GM18526 (cell line): ENCODE results near the gene EHBP1.

ENCODE experiments used
- POLR2A ChIP-seq: IDR thresholded peaks from 3 replicates; pipeline ENCODE4 v1.6.1; 2011; ENCODE audit not compliant: insufficient read length; ENCODE audit errors: extremely low read depth

The EHBP1 gene

DNA sequence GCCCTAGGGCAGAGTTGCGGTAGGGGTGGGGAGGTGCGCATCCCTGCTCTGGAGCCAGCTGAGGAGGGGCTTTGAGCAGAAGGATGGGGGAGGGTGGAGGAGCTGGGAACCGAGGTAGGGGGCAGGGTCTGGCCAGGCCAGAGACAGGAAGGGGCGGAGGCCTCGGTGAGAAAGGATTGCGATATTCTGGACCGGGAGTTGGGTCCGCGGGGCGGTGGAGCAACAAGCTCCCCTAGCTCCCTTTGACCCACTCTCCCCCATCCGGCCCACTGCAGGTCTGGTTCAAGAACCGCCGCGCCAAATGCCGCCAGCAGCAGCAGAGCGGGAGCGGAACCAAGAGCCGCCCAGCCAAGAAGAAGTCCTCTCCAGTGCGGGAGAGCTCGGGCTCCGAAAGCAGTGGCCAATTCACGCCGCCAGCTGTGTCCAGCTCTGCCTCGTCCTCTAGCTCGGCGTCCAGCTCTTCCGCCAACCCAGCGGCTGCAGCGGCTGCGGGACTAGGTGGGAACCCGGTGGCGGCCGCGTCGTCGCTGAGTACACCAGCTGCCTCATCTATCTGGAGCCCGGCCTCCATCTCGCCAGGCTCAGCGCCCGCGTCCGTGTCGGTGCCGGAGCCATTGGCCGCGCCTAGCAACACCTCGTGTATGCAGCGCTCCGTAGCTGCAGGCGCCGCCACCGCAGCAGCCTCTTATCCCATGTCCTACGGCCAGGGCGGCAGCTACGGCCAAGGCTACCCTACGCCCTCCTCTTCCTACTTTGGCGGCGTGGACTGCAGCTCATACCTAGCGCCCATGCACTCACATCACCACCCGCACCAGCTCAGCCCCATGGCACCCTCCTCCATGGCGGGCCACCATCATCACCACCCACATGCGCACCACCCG is 350.0 kb downstream of the EHBP1 start:
- no peak for TF ChIP-seq POLR2A

DNA sequence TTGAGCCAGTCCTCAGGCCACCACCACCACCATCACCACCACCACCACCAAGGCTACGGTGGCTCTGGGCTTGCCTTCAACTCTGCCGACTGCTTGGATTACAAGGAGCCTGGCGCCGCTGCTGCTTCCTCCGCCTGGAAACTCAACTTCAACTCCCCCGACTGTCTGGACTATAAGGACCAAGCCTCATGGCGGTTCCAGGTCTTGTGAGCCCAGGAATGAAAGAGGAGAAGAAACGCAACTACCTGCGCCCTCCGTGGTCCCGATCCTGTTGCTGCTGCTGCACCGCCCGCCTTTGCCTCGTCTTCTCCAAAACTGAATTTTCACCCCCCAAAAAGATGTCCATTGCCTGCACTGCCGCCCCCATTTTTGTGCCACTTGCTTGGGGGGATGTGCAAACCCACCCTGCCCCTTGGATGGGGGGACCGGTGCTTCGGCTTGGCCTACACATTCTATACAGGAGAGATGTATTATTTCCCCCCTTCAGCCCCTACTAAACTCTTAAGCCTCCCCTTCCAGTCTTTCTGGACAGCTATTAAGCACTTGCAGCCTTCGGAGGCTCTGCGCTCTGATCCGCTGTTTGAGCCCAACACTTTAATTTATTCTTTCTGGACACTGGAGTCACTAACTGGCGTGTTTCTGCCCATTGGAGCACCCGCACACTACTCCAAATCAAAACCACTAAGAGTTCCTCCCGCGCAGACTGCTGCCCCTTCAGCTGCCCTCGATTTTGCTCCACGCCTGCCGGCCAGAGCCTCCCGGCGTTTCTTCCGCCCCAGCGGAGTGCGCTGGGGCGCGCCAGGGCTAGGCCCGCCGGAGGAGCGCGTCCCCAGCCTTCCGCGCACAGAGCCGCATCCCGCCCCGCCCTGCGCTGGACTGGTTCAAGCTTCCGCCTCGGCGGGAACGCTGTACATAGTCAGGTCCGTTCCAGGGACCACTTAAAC is 350.9 kb downstream of the EHBP1 start:
- no peak for TF ChIP-seq POLR2A

DNA sequence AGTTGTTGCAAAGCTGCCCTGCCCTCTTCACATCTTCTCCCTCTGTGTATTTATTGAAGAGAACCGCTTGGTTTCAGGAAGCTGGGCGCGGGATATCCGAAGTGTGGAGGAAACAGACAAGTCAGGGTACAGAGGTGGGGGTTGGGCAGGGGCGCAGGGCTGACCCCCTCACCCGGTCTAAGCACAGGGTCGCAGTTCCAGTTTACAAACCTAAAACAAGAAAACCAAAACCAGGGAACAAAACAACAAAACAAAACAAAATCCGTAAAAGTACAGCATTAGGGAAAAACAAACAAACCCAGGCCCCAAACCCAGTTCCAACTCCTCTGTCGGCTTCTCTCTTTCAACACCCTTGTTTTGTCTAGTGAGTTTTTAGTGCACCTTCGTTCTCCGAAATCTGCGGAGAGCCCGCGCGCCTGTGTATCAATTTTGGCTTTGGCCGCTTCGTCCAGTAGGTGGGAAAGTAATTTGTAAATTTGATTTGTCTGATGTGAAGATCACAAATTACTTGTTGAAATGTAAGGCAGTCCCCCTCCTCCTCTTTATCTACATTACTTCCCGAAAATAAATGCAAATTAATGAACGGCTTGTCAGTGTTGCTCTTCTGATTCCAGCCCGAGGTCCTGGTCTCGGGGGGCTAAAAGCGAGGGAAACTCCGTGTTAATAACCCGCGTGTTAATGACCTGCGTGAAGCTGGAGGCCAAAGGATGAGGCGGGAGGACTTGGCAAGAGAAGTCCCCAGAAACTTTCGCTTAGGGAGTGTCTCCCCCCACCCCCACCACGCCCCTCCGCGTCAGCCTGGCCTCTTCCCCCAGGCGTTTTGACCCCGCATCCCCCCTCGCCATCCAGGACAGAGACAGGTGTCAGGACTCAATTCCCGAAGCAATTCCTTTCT is 352.0 kb downstream of the EHBP1 start:
- no peak for TF ChIP-seq POLR2A

DNA sequence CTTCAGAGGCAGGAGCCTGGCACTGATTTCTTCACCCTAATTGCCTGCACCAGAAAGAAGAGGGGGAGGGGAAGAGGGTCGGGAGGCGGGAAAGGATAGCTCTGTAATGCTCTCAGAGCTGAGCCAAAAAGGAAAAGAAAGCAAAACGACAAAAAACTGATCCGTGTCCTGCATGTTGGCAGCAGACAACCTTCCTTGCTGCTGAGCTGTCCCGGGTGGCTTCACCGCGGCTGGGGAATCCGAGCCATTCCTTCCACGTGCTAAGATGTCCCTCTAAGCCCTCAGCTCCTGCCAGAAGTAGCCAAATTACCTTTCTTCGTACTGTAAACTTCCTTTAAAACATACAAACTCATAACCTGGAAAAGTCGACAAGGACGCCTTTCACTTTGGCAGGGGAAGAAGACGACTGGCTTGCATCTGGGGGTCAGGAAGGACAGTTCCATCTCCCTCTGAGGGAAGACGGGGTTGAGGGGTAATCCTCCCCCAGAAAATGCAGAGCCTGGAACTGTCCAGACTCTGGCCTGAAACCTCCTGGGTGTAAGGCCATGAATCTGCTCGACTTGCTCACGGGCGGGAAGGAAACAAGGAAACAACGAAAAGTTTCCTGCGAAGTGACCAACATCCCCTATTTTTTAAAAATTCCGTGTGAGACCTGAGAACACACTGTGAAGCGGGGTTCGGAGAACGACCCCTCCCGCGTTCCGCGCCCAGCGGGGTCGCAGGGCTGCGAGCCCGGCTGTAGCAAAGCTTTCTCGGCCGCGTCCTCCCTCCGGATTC is 352.8 kb downstream of the EHBP1 start:
- no peak for TF ChIP-seq POLR2A

DNA sequence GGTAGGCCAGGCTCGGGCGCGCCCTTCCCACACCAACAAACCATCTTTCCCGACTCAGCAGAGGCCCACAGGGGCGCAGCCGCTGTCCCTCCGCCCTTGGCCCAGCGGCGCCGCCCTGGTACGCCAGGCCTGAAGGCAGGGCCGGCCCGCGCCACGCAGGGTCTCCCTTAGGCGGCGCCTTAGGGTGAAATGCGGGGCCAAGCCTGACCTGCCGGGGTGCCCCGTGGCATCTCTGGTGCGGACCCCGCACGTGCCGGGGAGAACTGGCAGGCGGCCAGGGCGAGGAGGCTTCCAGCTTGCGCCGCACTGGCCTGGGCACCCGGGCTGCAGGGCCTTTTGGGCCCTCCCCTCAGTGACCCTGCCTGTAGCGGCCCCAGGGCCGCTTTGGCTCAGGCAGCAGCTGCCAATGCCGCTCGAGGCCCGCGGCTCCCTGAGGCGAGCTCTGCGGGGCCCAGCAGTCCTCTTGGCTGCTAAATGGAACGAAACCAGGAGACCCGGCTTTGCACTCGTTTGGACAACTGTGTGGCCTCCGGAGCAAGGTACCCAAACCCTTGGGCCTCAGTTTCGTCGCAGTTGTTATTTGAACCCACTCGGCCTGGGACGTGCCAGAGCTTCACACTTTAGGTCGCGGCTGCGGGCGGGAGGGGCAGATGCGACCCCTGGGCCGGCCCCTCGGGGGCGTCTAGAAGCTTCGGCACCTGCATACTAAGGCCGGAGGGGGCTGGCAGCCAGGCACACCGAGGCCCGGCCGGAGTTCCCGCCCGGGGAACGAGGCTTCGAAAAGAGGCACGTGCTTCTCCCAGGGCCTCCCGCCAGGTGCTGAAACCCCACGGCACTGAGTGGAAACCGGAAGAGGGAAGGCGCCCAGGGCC is 353.6 kb downstream of the EHBP1 start:
- TF ChIP-seq POLR2A = no peak

DNA sequence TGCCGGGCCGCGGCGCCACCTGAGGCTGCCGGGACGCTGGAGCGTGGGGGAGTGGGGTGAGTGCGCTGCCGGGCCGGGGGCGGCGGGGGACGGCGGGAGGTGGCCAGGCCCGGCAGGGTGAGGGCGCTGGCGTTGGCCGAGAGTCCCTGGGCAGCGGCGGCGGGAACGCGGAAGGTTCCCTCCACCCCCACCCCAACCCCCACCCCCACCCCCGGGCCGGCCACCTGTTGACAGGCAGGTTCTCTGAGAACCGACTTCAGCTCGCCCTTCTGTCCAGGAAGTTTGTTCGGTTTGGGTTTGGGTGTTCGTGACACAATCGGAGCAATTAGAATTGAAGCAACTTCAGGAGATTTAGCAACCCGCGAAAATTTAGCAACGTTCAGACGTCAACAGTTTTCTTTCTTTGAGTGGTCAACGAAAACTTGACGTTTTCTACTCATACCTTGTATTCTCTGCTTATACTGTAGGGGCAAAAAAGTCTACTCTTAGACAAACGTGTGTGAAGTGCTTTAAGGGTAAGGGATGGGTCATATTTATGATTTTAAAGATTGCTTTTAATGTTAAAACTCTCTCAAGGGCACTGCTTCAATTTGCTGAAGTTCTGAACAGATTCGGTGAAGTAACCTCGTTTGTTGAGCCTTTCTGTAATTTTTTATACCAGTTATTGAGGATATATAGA is 354.4 kb downstream of the EHBP1 start:
- TF ChIP-seq POLR2A = no peak

DNA sequence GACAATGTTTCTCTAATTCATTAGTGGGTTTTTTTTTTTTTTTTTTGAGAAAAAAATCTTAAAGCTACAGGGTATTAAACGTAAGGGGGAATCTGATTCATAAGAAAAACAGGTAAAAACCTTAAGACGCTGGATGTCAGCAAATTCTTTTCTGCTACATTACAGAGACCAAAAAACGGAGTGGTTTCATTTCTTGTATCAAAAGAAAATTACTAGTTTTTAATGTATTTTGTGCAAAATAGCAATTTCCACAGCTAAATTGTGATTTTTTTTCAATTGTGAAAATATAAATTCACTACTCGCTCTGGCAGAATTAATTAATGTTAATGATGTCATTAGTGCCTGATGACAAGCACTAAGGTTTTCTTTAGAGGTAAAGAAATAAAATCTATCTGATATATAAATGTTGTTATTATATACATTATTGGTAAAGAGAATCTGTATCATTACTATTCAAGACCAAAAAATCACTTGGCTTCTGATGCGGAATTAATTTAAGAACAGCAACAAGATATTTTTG is 355.0 kb downstream of the EHBP1 start:
- TF ChIP-seq POLR2A = no peak

DNA sequence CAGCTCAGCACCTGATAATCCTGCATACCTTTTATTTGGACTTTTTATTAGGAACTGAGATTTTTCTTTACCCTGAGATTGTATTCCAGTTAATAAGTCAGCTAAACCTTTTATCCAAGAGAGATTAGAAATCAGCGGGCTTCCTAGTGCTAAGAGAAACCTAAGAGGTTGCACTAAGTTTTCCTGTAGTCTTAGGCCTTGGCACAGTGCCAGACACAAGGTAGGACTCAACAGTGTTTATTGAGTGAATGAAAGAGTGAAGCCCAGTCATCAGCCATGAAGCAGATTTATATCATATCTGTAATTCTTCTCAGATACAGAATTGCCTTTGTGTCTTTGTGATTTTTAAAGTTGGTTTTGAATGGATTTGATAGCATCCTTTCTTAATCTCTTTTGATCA is 358.7 kb downstream of the EHBP1 start:
- TF ChIP-seq POLR2A = no peak

DNA sequence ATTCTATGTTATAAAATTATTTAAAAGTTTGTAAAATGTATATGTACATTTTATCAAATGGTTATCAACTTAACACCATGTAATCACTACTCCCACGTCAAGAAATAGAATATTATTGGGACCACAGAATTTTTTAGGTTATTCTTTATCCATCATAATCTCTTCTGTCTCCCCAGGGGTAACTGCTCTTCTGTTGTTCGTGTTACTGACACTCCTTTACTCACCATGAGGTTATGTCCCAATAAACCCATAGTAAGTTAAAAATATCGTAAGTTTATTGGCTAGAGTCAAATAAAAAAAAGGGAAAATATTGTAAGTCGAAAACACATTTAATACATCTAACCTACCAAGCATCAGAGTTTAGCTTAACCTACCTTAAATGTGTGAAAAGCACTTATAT is 359.1 kb downstream of the EHBP1 start:
- TF ChIP-seq POLR2A = no peak

DNA sequence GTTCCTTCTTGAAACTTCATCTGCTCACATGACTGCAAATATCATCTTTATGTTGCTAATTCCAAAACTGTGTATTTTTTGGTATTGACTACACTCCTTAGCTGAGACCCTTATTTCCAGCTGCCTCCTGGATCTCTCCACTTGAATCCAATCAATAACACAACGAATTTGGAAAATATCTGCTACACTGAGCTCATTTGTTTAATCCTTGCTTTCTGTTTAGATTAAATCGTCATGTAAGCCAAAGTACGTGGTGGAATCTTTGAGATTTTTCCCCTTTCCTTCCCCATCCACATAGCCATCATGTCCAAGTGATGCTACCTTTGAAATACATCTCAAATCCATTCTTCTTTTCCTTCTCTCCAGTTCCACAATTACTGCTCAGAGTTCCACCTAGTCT is 360.8 kb downstream of the EHBP1 start:
- no peak for TF ChIP-seq POLR2A

DNA sequence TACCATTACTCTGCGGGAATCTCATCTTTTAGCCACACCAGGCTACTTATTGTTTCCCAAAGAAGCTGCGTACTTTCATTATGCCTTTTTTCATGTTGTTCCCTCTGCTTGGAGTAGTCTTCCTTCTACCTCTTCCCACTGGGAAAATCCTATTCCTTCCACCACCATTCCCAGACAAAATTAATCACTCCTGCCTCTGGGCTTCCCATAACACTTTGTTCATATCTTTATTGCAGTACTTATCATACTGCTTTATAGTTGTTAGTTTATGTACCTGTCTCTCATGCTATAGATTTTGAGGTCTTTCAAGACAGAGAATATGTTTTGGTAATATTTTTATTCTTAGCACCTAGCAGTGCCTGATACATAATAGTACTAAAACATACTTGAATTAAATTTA is 361.3 kb downstream of the EHBP1 start:
- TF ChIP-seq POLR2A = no peak

DNA sequence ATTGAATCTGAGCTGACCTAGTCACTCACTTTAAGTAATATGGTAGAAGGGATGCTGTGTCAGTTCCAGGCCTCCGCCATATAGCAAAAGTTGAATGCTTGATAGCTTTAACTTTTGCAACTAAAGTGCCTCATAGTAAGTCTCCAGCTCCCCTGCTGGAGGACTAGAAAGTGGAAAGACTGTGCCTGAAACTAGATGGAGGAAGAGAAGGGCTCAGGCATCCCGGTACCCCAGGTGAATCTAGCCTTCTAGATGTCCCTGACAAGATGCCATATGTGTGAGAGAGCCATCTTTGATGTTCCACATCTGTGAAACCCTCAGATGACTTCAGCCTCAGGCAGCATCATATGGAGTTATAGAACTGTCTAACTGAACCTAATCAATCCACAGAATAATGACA is 366.2 kb downstream of the EHBP1 start:
- TF ChIP-seq POLR2A = no peak

DNA sequence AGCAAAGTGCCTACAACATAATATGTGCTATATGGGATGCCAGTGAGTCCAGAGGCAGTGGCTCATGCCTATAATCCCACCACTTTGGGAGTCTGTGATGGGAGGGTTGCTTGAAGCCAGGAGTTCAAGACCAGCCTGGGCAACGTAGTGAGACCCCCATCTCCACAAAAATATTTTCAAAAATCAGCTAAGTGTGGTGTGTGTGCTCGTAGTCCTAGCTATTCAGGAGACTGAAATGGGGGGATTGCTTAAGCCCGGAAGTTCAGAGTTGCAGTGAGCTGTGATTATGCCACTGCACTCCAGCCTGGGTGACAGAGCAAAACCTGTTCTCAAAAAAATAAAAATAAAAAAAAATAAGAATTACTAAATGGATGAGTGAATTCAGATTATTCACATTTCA is 368.5 kb downstream of the EHBP1 start:
- TF ChIP-seq POLR2A = no peak
